ENCODE results near the gene DUSP15. TPM values are rescaled to one million over a fixed set of nuclear protein-coding genes. Genes with fewer than 3 reads are reported as not detected.

DUSP15 gene
- total and polyA plus RNA-seq, 9 of the 15 experiments (the other 6 are each of a cell fraction or from before 2014, with no cell fraction given): 0.34 TPM; not detected in 8

- TF ChIP-seq TARDBP (IDR thresholded peaks at IDR 0.05): 0 out of 2 replicates have a peak, but pooled peaks have one; percentile 35
- 0 out of 2 replicates have a peak, but pooled peaks have one; percentile 20 for TF ChIP-seq ZBTB17 (CRISPR knock-in tag; IDR thresholded peaks at IDR 0.05)
- TF ChIP-seq, protein P1, sequence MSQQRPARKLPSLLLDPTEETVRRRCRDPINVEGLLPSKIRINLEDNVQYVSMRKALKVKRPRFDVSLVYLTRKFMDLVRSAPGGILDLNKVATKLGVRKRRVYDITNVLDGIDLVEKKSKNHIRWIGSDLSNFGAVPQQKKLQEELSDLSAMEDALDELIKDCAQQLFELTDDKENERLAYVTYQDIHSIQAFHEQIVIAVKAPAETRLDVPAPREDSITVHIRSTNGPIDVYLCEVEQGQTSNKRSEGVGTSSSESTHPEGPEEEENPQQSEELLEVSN (IDR thresholded peaks at IDR 0.05; ENCODE audit: borderline replicate concordance in 1 of 2, extremely low read depth in 1 of 2, insufficient read depth in 1 of 2, insufficient read length in 1 of 2, low read depth in 1 of 2, low read length in 1 of 2, poor library complexity in 1 of 2, severe bottlenecking in 1 of 2): peak; percentile 48 to 52
- TF ChIP-seq TBP (optimal IDR thresholded peaks at IDR 0.05; ENCODE audit: low read depth, low read length): peak; percentile 54
- peak; percentile 89 for TF ChIP-seq BMI1 (IDR thresholded peaks at IDR 0.05; ENCODE audit: low read length)
- TF ChIP-seq SREBF1 (IDR thresholded peaks at IDR 0.05; ENCODE audit: borderline replicate concordance, low read depth, low read length): peak; percentile 55; the same call in 1 of the 2 replicates
- TF ChIP-seq FOS (IDR thresholded peaks at IDR 0.05; ENCODE audit: extremely low read depth, insufficient read length): peak; percentile 43
- TF ChIP-seq ERF (CRISPR knock-in tag; IDR thresholded peaks at IDR 0.05): 0 out of 2 replicates have a peak, but pooled peaks have one; percentile 58
- peak in 1 of 2 experiments; percentile 18; a peak in 1 of 4 replicates for TF ChIP-seq KDM1A (IDR thresholded peaks at IDR 0.05)
- TF ChIP-seq, protein P2, sequence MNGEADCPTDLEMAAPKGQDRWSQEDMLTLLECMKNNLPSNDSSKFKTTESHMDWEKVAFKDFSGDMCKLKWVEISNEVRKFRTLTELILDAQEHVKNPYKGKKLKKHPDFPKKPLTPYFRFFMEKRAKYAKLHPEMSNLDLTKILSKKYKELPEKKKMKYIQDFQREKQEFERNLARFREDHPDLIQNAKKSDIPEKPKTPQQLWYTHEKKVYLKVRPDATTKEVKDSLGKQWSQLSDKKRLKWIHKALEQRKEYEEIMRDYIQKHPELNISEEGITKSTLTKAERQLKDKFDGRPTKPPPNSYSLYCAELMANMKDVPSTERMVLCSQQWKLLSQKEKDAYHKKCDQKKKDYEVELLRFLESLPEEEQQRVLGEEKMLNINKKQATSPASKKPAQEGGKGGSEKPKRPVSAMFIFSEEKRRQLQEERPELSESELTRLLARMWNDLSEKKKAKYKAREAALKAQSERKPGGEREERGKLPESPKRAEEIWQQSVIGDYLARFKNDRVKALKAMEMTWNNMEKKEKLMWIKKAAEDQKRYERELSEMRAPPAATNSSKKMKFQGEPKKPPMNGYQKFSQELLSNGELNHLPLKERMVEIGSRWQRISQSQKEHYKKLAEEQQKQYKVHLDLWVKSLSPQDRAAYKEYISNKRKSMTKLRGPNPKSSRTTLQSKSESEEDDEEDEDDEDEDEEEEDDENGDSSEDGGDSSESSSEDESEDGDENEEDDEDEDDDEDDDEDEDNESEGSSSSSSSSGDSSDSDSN (IDR thresholded peaks at IDR 0.05; ENCODE audit: borderline replicate concordance in 1 of 2, low read depth in 2 of 2, low read length in 2 of 2): no peak
- TF ChIP-seq RNF2 (IDR thresholded peaks at IDR 0.05): no peak
- TF ChIP-seq NBN (IDR thresholded peaks at IDR 0.05; ENCODE audit: low read depth): no peak
- TF ChIP-seq PCBP1 (IDR thresholded peaks at IDR 0.05; ENCODE audit: low read depth, low read length, poor library complexity, severe bottlenecking): no peak
- TF ChIP-seq, protein P3, sequence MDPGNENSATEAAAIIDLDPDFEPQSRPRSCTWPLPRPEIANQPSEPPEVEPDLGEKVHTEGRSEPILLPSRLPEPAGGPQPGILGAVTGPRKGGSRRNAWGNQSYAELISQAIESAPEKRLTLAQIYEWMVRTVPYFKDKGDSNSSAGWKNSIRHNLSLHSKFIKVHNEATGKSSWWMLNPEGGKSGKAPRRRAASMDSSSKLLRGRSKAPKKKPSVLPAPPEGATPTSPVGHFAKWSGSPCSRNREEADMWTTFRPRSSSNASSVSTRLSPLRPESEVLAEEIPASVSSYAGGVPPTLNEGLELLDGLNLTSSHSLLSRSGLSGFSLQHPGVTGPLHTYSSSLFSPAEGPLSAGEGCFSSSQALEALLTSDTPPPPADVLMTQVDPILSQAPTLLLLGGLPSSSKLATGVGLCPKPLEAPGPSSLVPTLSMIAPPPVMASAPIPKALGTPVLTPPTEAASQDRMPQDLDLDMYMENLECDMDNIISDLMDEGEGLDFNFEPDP (CRISPR knock-in tag; IDR thresholded peaks at IDR 0.05): no peak
- TF ChIP-seq POLR2B (IDR thresholded peaks at IDR 0.05; ENCODE audit: low read depth, partially characterized antibody): peak; percentile 31
- TF ChIP-seq, protein P4, sequence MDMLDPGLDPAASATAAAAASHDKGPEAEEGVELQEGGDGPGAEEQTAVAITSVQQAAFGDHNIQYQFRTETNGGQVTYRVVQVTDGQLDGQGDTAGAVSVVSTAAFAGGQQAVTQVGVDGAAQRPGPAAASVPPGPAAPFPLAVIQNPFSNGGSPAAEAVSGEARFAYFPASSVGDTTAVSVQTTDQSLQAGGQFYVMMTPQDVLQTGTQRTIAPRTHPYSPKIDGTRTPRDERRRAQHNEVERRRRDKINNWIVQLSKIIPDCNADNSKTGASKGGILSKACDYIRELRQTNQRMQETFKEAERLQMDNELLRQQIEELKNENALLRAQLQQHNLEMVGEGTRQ (CRISPR knock-in tag; IDR thresholded peaks at IDR 0.05): peak; percentile 38; the same call in 1 of the 2 replicates
- TF ChIP-seq HDAC8 (tag; IDR thresholded peaks at IDR 0.05): no peak
- TF ChIP-seq EHMT2 (IDR thresholded peaks at IDR 0.05): 0 out of 2 replicates have a peak, but pooled peaks have one; percentile 6
- TF ChIP-seq RBM22 (IDR thresholded peaks at IDR 0.05; ENCODE audit: low read depth, low read length, poor library complexity, severe bottlenecking): peak; percentile 89
- TF ChIP-seq RBM17 (IDR thresholded peaks at IDR 0.05; ENCODE audit: borderline replicate concordance, low read depth, low read length): no peak
- TF ChIP-seq CBFA2T2 (conservative IDR thresholded peaks at IDR 0.05): no peak
Observed at GRCh38 chr20:31879143-31879987, 9.0 kb upstream of the DUSP15 start (continued).
